HepG2 (cell line): ENCODE measurements around the gene OR2L3. TPM values are rescaled to one million over a fixed set of nuclear protein-coding genes. Genes with fewer than 3 reads are reported as not detected.

Experiments
- ATAC-seq: fragments of 200-7000 bp; cut with Tn5 transposase; 3 replicates; pipeline ENCODE4 v1.9.1; 2020; ENCODE audit warnings: mild to moderate bottlenecking, moderate library complexity
- BruUV-seq: library from RNA; stranded (reverse); fragments of 400-500 nt; replicated peaks from 2 replicates; lab custom pipeline; 2021; lab: Mats Ljungman, UMichigan
- CTCF ChIA-PET: fragments of 300-600 bp; formaldehyde crosslinking; extraction: SDS; loops from one replicate; lab custom pipeline; 2021; ENCODE audit warnings: low total read pairs, inconsistent platforms, low intra/inter-chr PET ratio; lab: Yijun Ruan, JAX
- POLR2A ChIA-PET: fragments of 350-600 bp; sonication (Branson Sonifier 250); formaldehyde crosslinking; loops from one replicate; lab custom pipeline; 2020; ENCODE audit warnings: antibody characterized with exemption, inconsistent platforms; lab: Yijun Ruan, JAX
- DNase-seq: peaks from one replicate; pipeline ENCODE4 v3.0.0-alpha.2; 2015; ENCODE audit warnings: low spot score
- FAIRE-seq: peaks from 3 replicates; lab custom pipeline; 2011; peaks lifted over from hg19 to GRCh38; lab: Jason Lieb, UNC
- H2AFZ ChIP-seq: one replicate; pipeline ENCODE4 v1.6.1; 2011; ENCODE audit warnings: low read length, inconsistent platforms
- H3K27ac ChIP-seq: fragments of 300-600 bp; 3 replicates; pipeline ENCODE4 v1.8.0; 2011; ENCODE audit warnings: mixed run types, mild to moderate bottlenecking, mixed read lengths, low read length, inconsistent platforms; ENCODE audit not compliant: insufficient read depth; ENCODE audit errors: extremely low read length
- H3K27me3 ChIP-seq, 2 experiments: fragments of 200-600 bp in 1 of 2; 2 replicates in 1 of 2; 3 replicates in 1 of 2; pipeline versions ENCODE4 v1.6.0 to v1.8.0; 2011; ENCODE audit warnings: low read length in 2 of 2, mild to moderate bottlenecking in 2 of 2, moderate library complexity in 2 of 2, inconsistent platforms in 1 of 2; ENCODE audit not compliant: insufficient read depth in 2 of 2, control insufficient read depth in 1 of 2
- H3K36me3 ChIP-seq, 2 experiments: fragments of 200-600 bp in 1 of 2; replicated peaks in 1 of 2; 2 replicates in 1 of 2; 3 replicates in 1 of 2; pipeline versions ENCODE4 v1.5.1 to v1.8.0; 2011; ENCODE audit warnings: low read length in 2 of 2, inconsistent platforms in 1 of 2; ENCODE audit not compliant: insufficient read depth in 2 of 2, control insufficient read depth in 1 of 2
- H3K4me1 ChIP-seq: 2 replicates; pipeline ENCODE4 v1.5.1; 2012; ENCODE audit warnings: low read length, inconsistent platforms; ENCODE audit not compliant: insufficient read depth
- H3K4me2 ChIP-seq: 2 replicates; pipeline ENCODE4 v1.6.0; 2011; ENCODE audit warnings: low read depth, low read length, inconsistent platforms
- H3K4me3 ChIP-seq, 3 experiments: fragments of 200-600 bp in 1 of 3; sonication (generic), shearing (Covaris generic) in 1 of 3; replicated peaks in 1 of 3; 2 replicates each; pipeline ENCODE4 v1.5.1; 2011 to 2016; ENCODE audit warnings: low read length in 3 of 3, inconsistent platforms in 2 of 3, low read depth in 2 of 3, mild to moderate bottlenecking in 2 of 3, control low read depth in 1 of 3, mixed read lengths in 1 of 3; ENCODE audit not compliant: insufficient read depth in 1 of 3
- H3K79me2 ChIP-seq: one replicate; pipeline ENCODE4 v1.6.1; 2011; ENCODE audit warnings: low read length, inconsistent platforms; ENCODE audit not compliant: insufficient read depth
- H3K9ac ChIP-seq: 2 replicates; pipeline ENCODE4 v1.6.0; 2011; ENCODE audit warnings: mild to moderate bottlenecking, low read depth, low read length, inconsistent platforms; ENCODE audit not compliant: insufficient read depth
- H3K9me3 ChIP-seq: 2 replicates; pipeline ENCODE4 v1.5.1; 2012; ENCODE audit warnings: mild to moderate bottlenecking, low read length
- H4K20me1 ChIP-seq: 2 replicates; pipeline ENCODE4 v1.6.0; 2011; ENCODE audit warnings: inconsistent platforms, mild to moderate bottlenecking, low read length, moderate library complexity; ENCODE audit not compliant: insufficient read depth
- CHCHD3 ChIP-seq: sonication (generic); formaldehyde crosslinking; IDR thresholded peaks from 2 replicates; pipeline ENCODE4 v1.8.0; 2022; ENCODE audit warnings: mild to moderate bottlenecking, missing genetic modification reagents, moderate library complexity
- CREB1 ChIP-seq, 2 experiments: fragments of 450-650 bp in 1 of 2; IDR thresholded peaks; 2 replicates each; pipeline ENCODE4 v1.6.1; 2016 to 2017; ENCODE audit warnings: control low read depth in 1 of 2, mild to moderate bottlenecking in 1 of 2, missing compliant biosample characterization in 1 of 2, missing genetic modification characterization in 1 of 2
- ETV5 ChIP-seq: IDR thresholded peaks from 2 replicates; pipeline ENCODE4 v1.6.1; 2018; ENCODE audit warnings: missing biosample characterization, missing genetic modification reagents, inconsistent platforms, borderline replicate concordance
- GTF2F1 ChIP-seq: fragments of 150-350 bp; IDR thresholded peaks from 2 replicates; pipeline ENCODE4 v1.6.1; 2014; ENCODE audit warnings: low read length
- KAT7 ChIP-seq: IDR thresholded peaks from 2 replicates; pipeline ENCODE4 v1.6.1; 2018; ENCODE audit warnings: borderline replicate concordance, missing compliant biosample characterization
- KDM6A ChIP-seq: IDR thresholded peaks from 2 replicates; pipeline ENCODE4 v1.6.1; 2016; ENCODE audit warnings: low read depth
- KMT2A ChIP-seq: sonication (generic); formaldehyde crosslinking; IDR thresholded peaks from 2 replicates; pipeline ENCODE4 v1.4.0; 2020; ENCODE audit warnings: missing genetic modification reagents
- NFYC ChIP-seq: IDR thresholded peaks from 2 replicates; pipeline ENCODE4 v1.6.1; 2016; ENCODE audit warnings: missing genetic modification reagents, missing compliant biosample characterization
- PITX1 ChIP-seq: sonication (generic); formaldehyde crosslinking; IDR thresholded peaks from 2 replicates; pipeline ENCODE4 v1.5.1; 2020; ENCODE audit warnings: mild to moderate bottlenecking, missing genetic modification reagents
- SKI ChIP-seq: fragments of 450-650 bp; IDR thresholded peaks from one replicate; pipeline ENCODE4 v1.6.1; 2018; ENCODE audit warnings: mild to moderate bottlenecking; ENCODE audit not compliant: partially characterized antibody
- SP1 ChIP-seq, 2 experiments: fragments of 450-650 bp in 1 of 2; sonication (generic) in 1 of 2; formaldehyde crosslinking in 1 of 2; IDR thresholded peaks; 2 replicates each; pipeline versions ENCODE4 v1.4.0 to v1.6.1; 2016 to 2020; ENCODE audit warnings: missing genetic modification reagents in 1 of 2
- SP2 ChIP-seq: sonication (generic); formaldehyde crosslinking; IDR thresholded peaks from 2 replicates; pipeline ENCODE4 v1.5.1; 2020; ENCODE audit warnings: mild to moderate bottlenecking, missing genetic modification reagents
- TFDP2 ChIP-seq: sonication (generic); formaldehyde crosslinking; IDR thresholded peaks from 2 replicates; pipeline ENCODE4 v1.4.0; 2020; ENCODE audit warnings: missing genetic modification reagents
- THAP7 ChIP-seq: sonication (generic); formaldehyde crosslinking; IDR thresholded peaks from 2 replicates; pipeline ENCODE4 v1.8.1; 2023; ENCODE audit warnings: mild to moderate bottlenecking, missing genetic modification reagents
- ZFAT ChIP-seq: sonication (generic); formaldehyde crosslinking; conservative IDR thresholded peaks from 2 replicates; pipeline ENCODE4 v1.8.1; 2023; ENCODE audit warnings: missing genetic modification reagents, inconsistent platforms
- ZFYVE20 ChIP-seq: sonication (generic); formaldehyde crosslinking; IDR thresholded peaks from 2 replicates; pipeline ENCODE4 v1.8.0; 2023; ENCODE audit warnings: low read depth, mild to moderate bottlenecking, moderate library complexity, missing genetic modification reagents, borderline replicate concordance
- ZNF282 ChIP-seq: fragments of 450-650 bp; IDR thresholded peaks from 2 replicates; pipeline ENCODE4 v1.6.1; 2018; ENCODE audit not compliant: partially characterized antibody
- ZNF510 ChIP-seq: sonication (generic); formaldehyde crosslinking; IDR thresholded peaks from 2 replicates; pipeline ENCODE4 v1.4.0; 2020; ENCODE audit warnings: low read depth, mild to moderate bottlenecking, missing genetic modification reagents
- ZNF703 ChIP-seq: sonication (generic); formaldehyde crosslinking; IDR thresholded peaks from 2 replicates; pipeline ENCODE4 v1.5.1; 2020; ENCODE audit warnings: missing genetic modification reagents, mild to moderate bottlenecking, moderate library complexity, borderline replicate concordance
- WGBS: methylation state at CpG from one replicate; pipeline ENCODE4 v1.1.6; 2017; ENCODE audit warnings: low lambda C conversion rate; 5-methylcytosine and 5-hydroxymethylcytosine counted together
- in situ Hi-C: cut with HindIII; loops from 2 replicates; pipeline ENCODE4 v1.10.0; 2017; ENCODE audit warnings: low pct_unique_long_range_greater_than_20kb; ENCODE audit not compliant: extremely low pct_ligation_motif_present
- intact Hi-C: fragments of 100-400 bp; cut with micrococcal nuclease; formaldehyde crosslinking; loops from one replicate; pipeline ENCODE4 v1.10.0; 2022; ENCODE audit not compliant: unreplicated experiment
- polyA plus RNA-seq, 8 experiments: library from polyadenylated mRNA; depleted of rRNA in 3 of 8; stranded (reverse) in 7 of 8; unstranded in 1 of 8; fragments of >200 nt; fragmentation: Illumina TruSeq in 4 of 8; extraction: Trizol in 4 of 8; gene quantifications; 2 replicates each; pipeline versions ENCODE4 v1.2.1 to v1.2.3, GENCODE V29; 2011 to 2016; ENCODE audit warnings: low read depth in 4 of 8, missing spikeins in 1 of 8, mixed read lengths in 1 of 8; ENCODE audit not compliant: insufficient read depth in 1 of 8
- total RNA-seq, 5 experiments: library from RNA; depleted of rRNA; stranded (reverse); fragments of >200 nt; fragmentation: Illumina TruSeq; extraction: Trizol; gene quantifications; 2 replicates each; pipeline ENCODE4 v1.2.3, GENCODE V29; 2016; ENCODE audit warnings: low read depth in 1 of 5

The OR2L3 gene
- total and polyA plus RNA-seq, 2 of the 13 experiments (the other 11 are each of a cell fraction or from before 2014, with no cell fraction given): not detected

GRCh38 chr1:248029770-248030169, 16.9 kb upstream of the OR2L3 start, which contains the start of gene OR2L2:
OR2L2 (plus strand) TSS chr1:248030070; CDS start chr1:248038268, 8,198 bp downstream.
- H3K9me3 ChIP-seq: peaks cover 69% of the 10 kb centered on the region
- H3K4me2 ChIP-seq: no peak within 1 kb of the TSS
- no peak within 1 kb of the TSS for H3K4me3 ChIP-seq
- no TSS peak for BruUV-seq
- WGBS: 3% methylated on average over 2 of the region's 2 CpGs
- no peaks in the 10 kb centered on the region for H4K20me1 ChIP-seq
- TF ChIP-seq ETV5 (CRISPR knock-in tag): no peak
- no peak for TF ChIP-seq ZFAT (CRISPR knock-in tag)
- no peak for TF ChIP-seq ZNF703 (CRISPR knock-in tag)
- TF ChIP-seq SP1 (IDR thresholded peaks at IDR 0.05): no peak
- no peak for TF ChIP-seq SP1 (CRISPR knock-in tag; IDR thresholded peaks at IDR 0.05)
- TF ChIP-seq GTF2F1: no peak
- TF ChIP-seq KMT2A: no peak
- TF ChIP-seq ZNF510 (CRISPR knock-in tag): no peak
- no peak for TF ChIP-seq CHCHD3
- no peak for TF ChIP-seq ZNF282
- no peak for TF ChIP-seq NFYC
- ATAC-seq (no peak), FAIRE-seq (no peak), DNase-seq (no peak)
- no peak within 1 kb of the TSS for H3K9ac ChIP-seq
- intact Hi-C loops (no loop called here), in situ Hi-C loops (no loop called here)
- no peaks in the 10 kb centered on the region for H3K79me2 ChIP-seq
- no peak within 1 kb of the TSS for H2AFZ ChIP-seq
- H3K4me1 ChIP-seq: no peaks in the 10 kb centered on the region
- ChIA-PET POLR2A (no interaction called here), CTCF (no interaction called here)
- no peaks in the 10 kb centered on the region for H3K36me3 ChIP-seq
- H3K27me3 ChIP-seq: no peaks in the 10 kb centered on the region
- no peak within 1 kb of the TSS for H3K27ac ChIP-seq

GRCh38 chr1:248045209-248045608, 1.4 kb upstream of the OR2L3 start:
- in situ Hi-C loops: no loop called here
- no peak overlapping the region for H2AFZ ChIP-seq
- ATAC-seq: no peak
- DNase-seq: no peak
- peaks cover 71% of the 10 kb centered on the region for H3K9me3 ChIP-seq
- H4K20me1 ChIP-seq: no peaks in the 10 kb centered on the region
- H3K79me2 ChIP-seq: no peaks in the 10 kb centered on the region
- H3K36me3 ChIP-seq: no peaks in the 10 kb centered on the region
- FAIRE-seq: no peak
- POLR2A ChIA-PET: no interaction called here
- no TSS peak for BruUV-seq
- no peak overlapping the region for H3K9ac ChIP-seq
- CTCF ChIA-PET: no interaction called here
- no peak overlapping the region for H3K4me2 ChIP-seq
- H3K27me3 ChIP-seq: no peaks in the 10 kb centered on the region
- intact Hi-C loops: no loop called here
- 28% methylated on average over 5 of the region's 5 CpGs for WGBS
- H3K4me1 ChIP-seq: no peaks in the 10 kb centered on the region
- no peak overlapping the region for H3K27ac ChIP-seq
- no peak overlapping the region for H3K4me3 ChIP-seq
- TF ChIP-seq SP2 (CRISPR knock-in tag) (no peak), THAP7 (CRISPR knock-in tag) (no peak), SKI (no peak), PITX1 (CRISPR knock-in tag) (no peak), ZNF282 (no peak), TFDP2 (no peak), ZFYVE20 (no peak), CREB1 (IDR thresholded peaks at IDR 0.05) (no peak), CREB1 (CRISPR knock-in tag; IDR thresholded peaks at IDR 0.05) (no peak), KDM6A (CRISPR knock-in tag) (no peak), KAT7 (CRISPR knock-in tag) (no peak)
